K562 (cell line): ENCODE results near the gene PIK3R1. TPM values are rescaled to one million over a fixed set of nuclear protein-coding genes. Genes with fewer than 3 reads are reported as not detected.

Experiments used
- ATAC-seq: fragments of 200-7000 bp; cut with Tn5 transposase; 3 replicates; pipeline ENCODE4 v1.9.1; 2020; ENCODE audit warnings: moderate library complexity
- BruUV-seq: library from RNA; stranded (reverse); fragments of 400-500 nt; replicated peaks from 2 replicates; lab custom pipeline; 2021; lab: Mats Ljungman, UMichigan
- CTCF ChIA-PET: fragments of 300-600 bp; formaldehyde crosslinking; extraction: SDS; loops from one replicate; lab custom pipeline; 2021; ENCODE audit warnings: low intra/inter-chr PET ratio; lab: Yijun Ruan, JAX
- POLR2A ChIA-PET: fragments of 300-600, 350-650 bp; sonication (Branson Sonifier 250); formaldehyde crosslinking; extraction: SDS; loops from one replicate; lab custom pipeline; 2021; ENCODE audit warnings: antibody characterized with exemption, inconsistent platforms; lab: Yijun Ruan, JAX
- DNase-seq, 4 experiments: peaks; one replicate each; pipeline versions ENCODE4 v3.0.0 to v3.0.0-alpha.2; 2011 to 2018; ENCODE audit warnings: low spot score in 3 of 4, mixed read lengths in 3 of 4; ENCODE audit errors: extremely low read depth in 1 of 4
- FAIRE-seq: peaks from 2 replicates; lab custom pipeline; 2011; peaks lifted over from hg19 to GRCh38; lab: Jason Lieb, UNC
- H2AFZ ChIP-seq: 2 replicates; pipeline ENCODE4 v1.6.0; 2011; ENCODE audit warnings: low read depth, low read length, control low read depth, inconsistent platforms
- H3K27ac ChIP-seq: fragments of 200-600 bp; 3 replicates; pipeline ENCODE4 v1.8.0; 2011; ENCODE audit warnings: low read depth, mild to moderate bottlenecking, control low read depth, inconsistent platforms, low read length, moderate library complexity, mixed read lengths; ENCODE audit errors: extremely low read depth
- H3K27me3 ChIP-seq, 2 experiments: fragments of 300-600 bp in 1 of 2; 2 replicates in 1 of 2; 3 replicates in 1 of 2; pipeline versions ENCODE4 v1.6.0 to v1.8.0; 2011; ENCODE audit warnings: inconsistent platforms in 2 of 2, low read length in 2 of 2, mild to moderate bottlenecking in 1 of 2, mixed read lengths in 1 of 2, moderate library complexity in 1 of 2; ENCODE audit not compliant: control insufficient read depth in 2 of 2, insufficient read depth in 2 of 2
- H3K36me3 ChIP-seq: fragments of 300-600 bp; 3 replicates; pipeline ENCODE4 v1.8.0; 2011; ENCODE audit warnings: mild to moderate bottlenecking, low read length, inconsistent platforms; ENCODE audit not compliant: control insufficient read depth, insufficient read depth
- H3K4me1 ChIP-seq, 2 experiments: fragments of 200-600 bp in 1 of 2; replicated peaks in 1 of 2; 2 replicates in 1 of 2; 3 replicates in 1 of 2; pipeline versions ENCODE4 v1.5.1 to v1.8.0; 2011; ENCODE audit warnings: inconsistent platforms in 2 of 2, low read length in 2 of 2, mild to moderate bottlenecking in 1 of 2, mixed read lengths in 1 of 2, moderate library complexity in 1 of 2; ENCODE audit not compliant: control insufficient read depth in 2 of 2, insufficient read depth in 2 of 2
- H3K4me2 ChIP-seq: 2 replicates; pipeline ENCODE4 v1.6.1; 2011; ENCODE audit warnings: low read length, control low read depth, inconsistent platforms, mixed read lengths; ENCODE audit not compliant: insufficient read depth
- H3K4me3 ChIP-seq: fragments of 200-600 bp; sonication (generic), shearing (Covaris generic); 2 replicates; pipeline ENCODE4 v1.5.1; 2016; ENCODE audit warnings: control low read depth, inconsistent platforms
- H3K79me2 ChIP-seq: fragments of 200-600 bp; 3 replicates; pipeline ENCODE4 v1.8.0; 2011; ENCODE audit warnings: low read length, inconsistent platforms; ENCODE audit not compliant: control insufficient read depth, insufficient read depth
- H3K9ac ChIP-seq, 2 experiments: 2 replicates each; pipeline versions ENCODE4 v1.6.0 to v1.6.1; 2011; ENCODE audit warnings: low read depth in 2 of 2, low read length in 2 of 2, control low read depth in 1 of 2, inconsistent platforms in 1 of 2, mild to moderate bottlenecking in 1 of 2, mixed read lengths in 1 of 2; ENCODE audit not compliant: insufficient read depth in 1 of 2
- H3K9me1 ChIP-seq: one replicate; pipeline ENCODE4 v1.6.0; 2011; ENCODE audit warnings: inconsistent platforms, mild to moderate bottlenecking, low read length, moderate library complexity; ENCODE audit not compliant: control insufficient read depth, insufficient read depth
- H3K9me3 ChIP-seq: replicated peaks from 2 replicates; pipeline ENCODE4 v1.5.1; 2011; ENCODE audit warnings: low read depth, low read length, inconsistent platforms; ENCODE audit not compliant: control insufficient read depth, insufficient read depth
- H4K20me1 ChIP-seq: replicated peaks from 2 replicates; pipeline ENCODE4 v1.6.1; 2011; ENCODE audit warnings: low read length, inconsistent platforms, mixed read lengths; ENCODE audit not compliant: control insufficient read depth, insufficient read depth
- DDX20 ChIP-seq: fragments of 450-650 bp; IDR thresholded peaks from 2 replicates; pipeline ENCODE4 v1.6.1; 2016; ENCODE audit warnings: missing genetic modification characterization, low read depth, mild to moderate bottlenecking, missing compliant biosample characterization, moderate library complexity
- DIDO1 ChIP-seq: fragments of 450-650 bp; IDR thresholded peaks from 2 replicates; pipeline ENCODE4 v1.6.1; 2016; ENCODE audit warnings: low read depth, missing biosample characterization, missing genetic modification characterization
- ETV1 ChIP-seq: fragments of 450-650 bp; conservative IDR thresholded peaks from 2 replicates; pipeline ENCODE4 v1.6.1; 2016; ENCODE audit warnings: missing genetic modification characterization, control low read depth, low read depth, missing compliant biosample characterization
- FOXK2 ChIP-seq, 2 experiments: fragments of 450-650 bp; IDR thresholded peaks in 1 of 2; conservative IDR thresholded peaks in 1 of 2; 2 replicates each; pipeline ENCODE4 v1.6.1; 2016; ENCODE audit warnings: low read depth in 2 of 2, mild to moderate bottlenecking in 1 of 2
- IRF1 ChIP-seq: sonication (generic); formaldehyde crosslinking; IDR thresholded peaks from 2 replicates; pipeline ENCODE4 v1.8.0; 2022; ENCODE audit warnings: missing genetic modification reagents, mild to moderate bottlenecking, borderline replicate concordance
- KLF10 ChIP-seq: fragments of 250-450 bp; sonication (Bioruptor Pico); IDR thresholded peaks from 2 replicates; pipeline ENCODE4 v1.6.1; 2021; ENCODE audit warnings: matching md5 sums
- NFE2 ChIP-seq: IDR thresholded peaks from 2 replicates; pipeline ENCODE4 v1.6.1; 2014; ENCODE audit warnings: antibody characterized with exemption, low read depth
- RERE ChIP-seq: sonication (generic); formaldehyde crosslinking; IDR thresholded peaks from 2 replicates; pipeline ENCODE4 v1.8.0; 2023; ENCODE audit warnings: missing genetic modification reagents, mild to moderate bottlenecking, borderline replicate concordance
- SETDB1 ChIP-seq: IDR thresholded peaks from one replicate; pipeline ENCODE4 v1.6.1; 2012; ENCODE audit warnings: low read length, control low read depth, inconsistent platforms
- SP1 ChIP-seq: sonication (generic); formaldehyde crosslinking; IDR thresholded peaks from 2 replicates; pipeline ENCODE4 v1.8.1; 2022; ENCODE audit warnings: mild to moderate bottlenecking, missing genetic modification reagents
- UBTF ChIP-seq, 2 experiments: IDR thresholded peaks; 2 replicates each; pipeline ENCODE4 v1.6.1; 2012; ENCODE audit warnings: improper control_type of control experiment in 2 of 2, low read depth in 2 of 2, low read length in 2 of 2, borderline replicate concordance in 1 of 2
- ZFX ChIP-seq: sonication (generic); formaldehyde crosslinking; IDR thresholded peaks from 2 replicates; pipeline ENCODE4 v1.8.0; 2022; ENCODE audit warnings: mild to moderate bottlenecking, missing genetic modification reagents, moderate library complexity
- ZSCAN29 ChIP-seq: fragments of 450-650 bp; IDR thresholded peaks from 2 replicates; pipeline ENCODE4 v1.6.1; 2017
- WGBS: fragments of 100-300 bp; shearing (Covaris generic); methylation state at CpG from one replicate; pipeline ENCODE4 v1.1.6; 2016; ENCODE audit warnings: low coverage, mixed read lengths; ENCODE audit not compliant: insufficient coverage; ENCODE audit errors: missing lambda C conversion rate; 5-methylcytosine and 5-hydroxymethylcytosine counted together
- in situ Hi-C: fragments of 300-500 bp; cut with MboI; formaldehyde crosslinking; loops from 4 replicates; pipeline ENCODE4 v1.15.0; 2018; ENCODE audit warnings: inconsistent platforms, mixed read lengths
- intact Hi-C: fragments of 100-400 bp; cut with micrococcal nuclease; formaldehyde crosslinking; loops from 2 replicates; pipeline ENCODE4 v1.14.2; 2022
- polyA plus RNA-seq, 8 experiments: library from polyadenylated mRNA; depleted of rRNA in 4 of 8; stranded (reverse) in 5 of 8; unstranded in 3 of 8; fragments of >200 nt; fragmentation: Nextera tagmentation in 2 of 8; fragmentation: Illumina TruSeq in 1 of 8; extraction: Ambion mirVana in 2 of 8; extraction: Trizol in 1 of 8; gene quantifications; 2 replicates each; pipeline versions ENCODE4 v1.2.1 to v1.2.3, GENCODE V29; 2011 to 2014; ENCODE audit warnings: inconsistent platforms in 1 of 8, missing spikeins in 1 of 8
- total RNA-seq, 7 experiments: library from RNA; depleted of rRNA in 6 of 7; stranded (reverse); fragments of >200 nt in 6 of 7; fragmentation: Illumina TruSeq in 2 of 7; extraction: Trizol in 2 of 7; gene quantifications; 2 replicates each; pipeline versions ENCODE4 v1.2.1 to v1.2.3, GENCODE V29; 2011 to 2021; ENCODE audit warnings: low replicate concordance in 1 of 7

The PIK3R1 gene
- total and polyA plus RNA-seq, 9 of the 15 experiments (the other 6 are each of a cell fraction or from before 2014, with no cell fraction given), result 1.1 to 9.7 (median 4.8) TPM

GRCh38 chr5:68260467-68260866 is 44.9 kb downstream of the PIK3R1 start:
- H3K4me3 ChIP-seq, result no peak overlapping the region
- no peak overlapping the region for H3K4me2 ChIP-seq
- ATAC-seq (no peak), DNase-seq (no peak), FAIRE-seq (no peak)
- H2AFZ ChIP-seq, result no peak overlapping the region
- CTCF ChIA-PET, result interaction anchor here (0.5 kb wide), 1 partner anchor 702 kb away, joined by 5 read pairs; no protein-coding TSS in a partner anchor
- in situ Hi-C loops, result no loop called here
- H3K9me1 ChIP-seq, result no peaks in the 10 kb centered on the region
- H3K36me3 ChIP-seq, result no peaks in the 10 kb centered on the region
- no peak for TF ChIP-seq UBTF (IDR thresholded peaks at IDR 0.05; ENCODE audit: borderline replicate concordance in 1 of 2, low read depth in 2 of 2, low read length in 2 of 2)
- TF ChIP-seq FOXK2 (conservative IDR thresholded peaks at IDR 0.05 in 1 of 2, IDR thresholded peaks at IDR 0.05 in 1 of 2; ENCODE audit: low read depth in 2 of 2), result no peak
- TF ChIP-seq ZFX (CRISPR knock-in tag), result no peak
- no peak for TF ChIP-seq RERE (CRISPR knock-in tag)
- TF ChIP-seq DIDO1, result no peak
- no peak for TF ChIP-seq SP1 (CRISPR knock-in tag)
- no peak for TF ChIP-seq SETDB1
- TF ChIP-seq ETV1 (tag), result no peak
- TF ChIP-seq DDX20, result no peak
- TF ChIP-seq KLF10 (CRISPR knock-in tag), result no peak
- TF ChIP-seq NFE2, result no peak
- no peak for TF ChIP-seq ZSCAN29
- no peak for TF ChIP-seq IRF1
- TF ChIP-seq, all 486 proteins: peak for 0
- intact Hi-C loops, result no loop called here
- no peak overlapping the region for H3K27ac ChIP-seq
- H3K27me3 ChIP-seq, result no peaks in the 10 kb centered on the region
- WGBS, result 34% methylated on average over 3 of the region's 3 CpGs
- no peak overlapping the region for H3K9ac ChIP-seq
- POLR2A ChIA-PET, result interaction anchor here (0.6 kb wide), 1 partner anchor 34 kb away, joined by 4 read pairs; no protein-coding TSS in a partner anchor
- no peaks in the 10 kb centered on the region for H3K4me1 ChIP-seq
- no peaks in the 10 kb centered on the region for H3K9me3 ChIP-seq
- no peaks in the 10 kb centered on the region for H4K20me1 ChIP-seq
- BruUV-seq, result no TSS peak
- H3K79me2 ChIP-seq, result no peaks in the 10 kb centered on the region
